Stimulated activated CD4-positive, alpha-beta T cell treated with anti-CD3 and anti-CD28 coated beads, TNF-alpha, amount 100 ng/mL, for 1 hour (primary cell): ENCODE results near the gene EPB41L2.
A peak's percentile ranks its signal among the peaks of the same experiment; 100 is the strongest.

Source experiments
- DNase-seq, 3 donors: peaks; one replicate each; pipeline ENCODE4 v3.0.0-alpha.2; 2020; ENCODE audit warnings: low read depth in 3 of 3, low spot score in 1 of 3

The EPB41L2 gene

GRCh38 chr6:131062241-131063027, 611 bp downstream of the EPB41L2 start:
- peak in 1 of 3 donors; percentile 8 for DNase-seq

GRCh38 chr6:131061751-131062119, 1.3 kb downstream of the EPB41L2 start:
- no peak for DNase-seq

- DNase-seq: no peak
These were observed 1.8 kb downstream of the EPB41L2 start for GRCh38 chr6:131061041-131061750.

GRCh38 chr6:131060311-131060710, 2.7 kb downstream of the EPB41L2 start:
- no peak for DNase-seq

- no peak for DNase-seq
These were observed 3.6 kb downstream of the EPB41L2 start for GRCh38 chr6:131059486-131059885.

- DNase-seq: no peak
These were observed 4.8 kb downstream of the EPB41L2 start for GRCh38 chr6:131058236-131058635.

- no peak for DNase-seq
These were observed 8.4 kb downstream of the EPB41L2 start for GRCh38 chr6:131054392-131055250.

- no peak for DNase-seq
These were observed 9.4 kb downstream of the EPB41L2 start for GRCh38 chr6:131053546-131054240.

- no peak for DNase-seq
These were observed 10.9 kb downstream of the EPB41L2 start for GRCh38 chr6:131052181-131052580.

- DNase-seq: no peak
These were observed 11.7 kb downstream of the EPB41L2 start for GRCh38 chr6:131051341-131051740.

GRCh38 chr6:131049608-131050007, 13.4 kb downstream of the EPB41L2 start:
- no peak for DNase-seq

- no peak for DNase-seq
These were observed 14.0 kb downstream of the EPB41L2 start for GRCh38 chr6:131048933-131049515.

GRCh38 chr6:131048459-131048858, 14.6 kb downstream of the EPB41L2 start:
- DNase-seq: no peak

- no peak for DNase-seq
These were observed 17.9 kb downstream of the EPB41L2 start for GRCh38 chr6:131045139-131045538.

- no peak for DNase-seq
These were observed 19.1 kb downstream of the EPB41L2 start for GRCh38 chr6:131043902-131044447.

- DNase-seq: no peak
These were observed 20.4 kb downstream of the EPB41L2 start for GRCh38 chr6:131042664-131043063.

- DNase-seq: no peak
These were observed 21.2 kb downstream of the EPB41L2 start for GRCh38 chr6:131041814-131042213.

GRCh38 chr6:131040866-131041265, 22.2 kb downstream of the EPB41L2 start:
- DNase-seq: no peak

GRCh38 chr6:131039345-131039680, 23.7 kb downstream of the EPB41L2 start:
- no peak for DNase-seq

GRCh38 chr6:131038597-131039344, 24.3 kb downstream of the EPB41L2 start:
- no peak for DNase-seq
